ENCODE results near the gene SIGLEC9. TPM values are rescaled to one million over a fixed set of nuclear protein-coding genes. Genes with fewer than 3 reads are reported as not detected.

Gene SIGLEC9
- total and polyA plus RNA-seq, 2 donors (not counting 1 experiment from before 2014, with no cell fraction given): 0.72 TPM; not detected in 1

- intact Hi-C loops (cut with micrococcal nuclease): loop anchor here (10.0 kb wide), 1 partner anchor 95 kb away; the partner anchor contains the start of gene KLK13
- Histone ChIP-seq H3K27ac (ENCODE audit: low read length in 2 of 2) (no peak overlapping the region), H3K9ac (ENCODE audit: low read length) (no peak overlapping the region), H3K79me2 (ENCODE audit: control insufficient read depth, insufficient read depth, low read length) (no peaks in the 10 kb centered on the region), H2AFZ (ENCODE audit: insufficient read depth, low read depth, low read length, poor library complexity, severe bottlenecking) (no peak overlapping the region), H3K4me3 (ENCODE audit: control extremely low read depth in 1 of 5, extremely low read depth in 1 of 5, insufficient read depth in 1 of 5, low read depth in 2 of 5, low read length in 4 of 5) (no peak overlapping the region), H3K27me3 (replicated peaks in 1 of 4; ENCODE audit: control extremely low read depth in 1 of 4, control insufficient read depth in 3 of 4, insufficient read depth in 4 of 4, low read length in 3 of 4) (peaks cover 0 to 20% (median 2%) of the 10 kb centered on the region in 4 experiments), H3K4me2 (replicated peaks; ENCODE audit: low read depth, low read length, poor library complexity, severe bottlenecking) (no peak overlapping the region), H4K20me1 (ENCODE audit: control insufficient read depth, insufficient read depth, low read length, poor library complexity, severe bottlenecking) (no peaks in the 10 kb centered on the region), H3K36me3 (replicated peaks in 1 of 2; ENCODE audit: control extremely low read depth in 1 of 2, control insufficient read depth in 1 of 2, extremely low read depth in 1 of 2, insufficient read depth in 2 of 2, low read length in 1 of 2) (no peaks in the 10 kb centered on the region), H3K4me1 (ENCODE audit: control insufficient read depth in 2 of 2, insufficient read depth in 2 of 2, low read length in 2 of 2) (no peaks in the 10 kb centered on the region), H3K9me3 (ENCODE audit: control extremely low read depth in 1 of 3, control insufficient read depth in 2 of 3, insufficient read depth in 1 of 3, low read length in 2 of 3) (no peaks in the 10 kb centered on the region)
- TF ChIP-seq CTCF (IDR thresholded peaks at IDR 0.05) (no peak), EZH2 (IDR thresholded peaks at IDR 0.05; ENCODE audit: borderline replicate concordance, insufficient read depth, low read depth, low read length, poor library complexity, severe bottlenecking) (no peak)
- H3K27ac Mint-ChIP-seq: no peak overlapping the region
- ATAC-seq (ENCODE audit: low read depth) (no peak), DNase-seq (no peak)
- peaks cover 43% of the 10 kb centered on the region for H3K27me3 Mint-ChIP-seq
- no peak overlapping the region for H3K4me3 Mint-ChIP-seq
- POLR2A ChIA-PET: no interaction called here
- CTCF ChIA-PET: interaction anchor here (2.0 kb wide), 1 partner anchor 9 kb away, joined by 6 read pairs; no protein-coding TSS in a partner anchor
- 100% methylated on average over 1 of the region's 4 CpGs for WGBS (ENCODE audit: insufficient coverage)
- no peaks in the 10 kb centered on the region for H3K4me1 Mint-ChIP-seq
- H3K9me3 Mint-ChIP-seq (ENCODE audit: insufficient read depth): no peaks in the 10 kb centered on the region
Measured at GRCh38 chr19:51159656-51160055, 35.0 kb downstream of the SIGLEC9 start.

GRCh38 chr19:51161266-51161665, 36.6 kb downstream of the SIGLEC9 start:
- Histone ChIP-seq H3K79me2 (ENCODE audit: control insufficient read depth, insufficient read depth, low read length) (no peaks in the 10 kb centered on the region), H3K9ac (ENCODE audit: low read length) (no peak overlapping the region), H4K20me1 (ENCODE audit: control insufficient read depth, insufficient read depth, low read length, poor library complexity, severe bottlenecking) (no peaks in the 10 kb centered on the region), H3K27ac (ENCODE audit: low read length in 2 of 2) (no peak overlapping the region), H2AFZ (ENCODE audit: insufficient read depth, low read depth, low read length, poor library complexity, severe bottlenecking) (no peak overlapping the region), H3K4me2 (replicated peaks; ENCODE audit: low read depth, low read length, poor library complexity, severe bottlenecking) (no peak overlapping the region), H3K9me3 (ENCODE audit: control extremely low read depth in 1 of 3, control insufficient read depth in 2 of 3, insufficient read depth in 1 of 3, low read length in 2 of 3) (no peaks in the 10 kb centered on the region), H3K4me3 (ENCODE audit: control extremely low read depth in 1 of 5, extremely low read depth in 1 of 5, insufficient read depth in 1 of 5, low read depth in 2 of 5, low read length in 4 of 5) (no peak overlapping the region), H3K36me3 (replicated peaks in 1 of 2; ENCODE audit: control extremely low read depth in 1 of 2, control insufficient read depth in 1 of 2, extremely low read depth in 1 of 2, insufficient read depth in 2 of 2, low read length in 1 of 2) (no peaks in the 10 kb centered on the region), H3K27me3 (replicated peaks in 1 of 4; ENCODE audit: control extremely low read depth in 1 of 4, control insufficient read depth in 3 of 4, insufficient read depth in 4 of 4, low read length in 3 of 4) (peaks cover 0 to 12% (median 0%) of the 10 kb centered on the region in 4 experiments), H3K4me1 (ENCODE audit: control insufficient read depth in 2 of 2, insufficient read depth in 2 of 2, low read length in 2 of 2) (no peaks in the 10 kb centered on the region)
- H3K4me3 Mint-ChIP-seq: no peak overlapping the region
- H3K4me1 Mint-ChIP-seq: no peaks in the 10 kb centered on the region
- no peak overlapping the region for H3K27ac Mint-ChIP-seq
- intact Hi-C loops (cut with micrococcal nuclease): no loop called here
- ATAC-seq (ENCODE audit: low read depth): no peak
- ChIA-PET CTCF (no interaction called here), POLR2A (no interaction called here)
- no peak for TF ChIP-seq CTCF (IDR thresholded peaks at IDR 0.05)
- no peak for TF ChIP-seq EZH2 (IDR thresholded peaks at IDR 0.05; ENCODE audit: borderline replicate concordance, insufficient read depth, low read depth, low read length, poor library complexity, severe bottlenecking)
- no CpG with 5 or more reads among the region's 1 CpG for WGBS (ENCODE audit: insufficient coverage)
- no peak for DNase-seq
- peaks cover 35% of the 10 kb centered on the region for H3K27me3 Mint-ChIP-seq
- no peaks in the 10 kb centered on the region for H3K9me3 Mint-ChIP-seq (ENCODE audit: insufficient read depth)
